Measurements from ENCODE around the gene MCMBP.

DNA sequence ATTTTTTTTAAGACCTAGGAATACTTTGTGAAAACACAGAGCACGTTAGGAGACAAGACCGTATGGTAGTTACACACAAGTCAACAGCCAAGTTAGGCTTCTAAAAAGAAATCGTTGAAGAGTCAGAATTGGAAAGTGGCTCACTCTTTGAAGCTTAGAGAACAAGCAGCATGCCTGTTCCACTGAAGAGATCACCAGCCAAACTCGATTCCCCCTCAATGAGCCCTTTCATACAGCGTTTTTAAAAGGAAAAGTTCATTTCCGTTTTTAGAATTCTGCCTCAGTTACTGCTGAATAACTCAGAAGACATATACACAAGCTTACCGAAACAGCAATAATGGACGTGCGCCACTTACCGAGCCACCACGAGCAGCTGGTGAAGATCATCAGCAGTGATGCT is 41.0 kb downstream of the MCMBP start:
- TF ChIP-seq EP300 (IDR thresholded peaks at IDR 0.05; ENCODE audit: borderline replicate concordance) (no peak), ZBTB7A (IDR thresholded peaks at IDR 0.05; ENCODE audit: low read depth) (no peak), FOXM1 (IDR thresholded peaks at IDR 0.05; ENCODE audit: borderline replicate concordance, low read depth) (no peak), TAF1 (IDR thresholded peaks at IDR 0.05; ENCODE audit: low read depth) (no peak), CEBPB (IDR thresholded peaks at IDR 0.05) (no peak)
- TF ChIP-seq, protein P1, sequence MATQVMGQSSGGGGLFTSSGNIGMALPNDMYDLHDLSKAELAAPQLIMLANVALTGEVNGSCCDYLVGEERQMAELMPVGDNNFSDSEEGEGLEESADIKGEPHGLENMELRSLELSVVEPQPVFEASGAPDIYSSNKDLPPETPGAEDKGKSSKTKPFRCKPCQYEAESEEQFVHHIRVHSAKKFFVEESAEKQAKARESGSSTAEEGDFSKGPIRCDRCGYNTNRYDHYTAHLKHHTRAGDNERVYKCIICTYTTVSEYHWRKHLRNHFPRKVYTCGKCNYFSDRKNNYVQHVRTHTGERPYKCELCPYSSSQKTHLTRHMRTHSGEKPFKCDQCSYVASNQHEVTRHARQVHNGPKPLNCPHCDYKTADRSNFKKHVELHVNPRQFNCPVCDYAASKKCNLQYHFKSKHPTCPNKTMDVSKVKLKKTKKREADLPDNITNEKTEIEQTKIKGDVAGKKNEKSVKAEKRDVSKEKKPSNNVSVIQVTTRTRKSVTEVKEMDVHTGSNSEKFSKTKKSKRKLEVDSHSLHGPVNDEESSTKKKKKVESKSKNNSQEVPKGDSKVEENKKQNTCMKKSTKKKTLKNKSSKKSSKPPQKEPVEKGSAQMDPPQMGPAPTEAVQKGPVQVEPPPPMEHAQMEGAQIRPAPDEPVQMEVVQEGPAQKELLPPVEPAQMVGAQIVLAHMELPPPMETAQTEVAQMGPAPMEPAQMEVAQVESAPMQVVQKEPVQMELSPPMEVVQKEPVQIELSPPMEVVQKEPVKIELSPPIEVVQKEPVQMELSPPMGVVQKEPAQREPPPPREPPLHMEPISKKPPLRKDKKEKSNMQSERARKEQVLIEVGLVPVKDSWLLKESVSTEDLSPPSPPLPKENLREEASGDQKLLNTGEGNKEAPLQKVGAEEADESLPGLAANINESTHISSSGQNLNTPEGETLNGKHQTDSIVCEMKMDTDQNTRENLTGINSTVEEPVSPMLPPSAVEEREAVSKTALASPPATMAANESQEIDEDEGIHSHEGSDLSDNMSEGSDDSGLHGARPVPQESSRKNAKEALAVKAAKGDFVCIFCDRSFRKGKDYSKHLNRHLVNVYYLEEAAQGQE (IDR thresholded peaks at IDR 0.05; ENCODE audit: low read depth): no peak
- TF ChIP-seq, protein P2, sequence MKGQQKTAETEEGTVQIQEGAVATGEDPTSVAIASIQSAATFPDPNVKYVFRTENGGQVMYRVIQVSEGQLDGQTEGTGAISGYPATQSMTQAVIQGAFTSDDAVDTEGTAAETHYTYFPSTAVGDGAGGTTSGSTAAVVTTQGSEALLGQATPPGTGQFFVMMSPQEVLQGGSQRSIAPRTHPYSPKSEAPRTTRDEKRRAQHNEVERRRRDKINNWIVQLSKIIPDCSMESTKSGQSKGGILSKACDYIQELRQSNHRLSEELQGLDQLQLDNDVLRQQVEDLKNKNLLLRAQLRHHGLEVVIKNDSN (IDR thresholded peaks at IDR 0.05): no peak
- TF ChIP-seq, protein P3, sequence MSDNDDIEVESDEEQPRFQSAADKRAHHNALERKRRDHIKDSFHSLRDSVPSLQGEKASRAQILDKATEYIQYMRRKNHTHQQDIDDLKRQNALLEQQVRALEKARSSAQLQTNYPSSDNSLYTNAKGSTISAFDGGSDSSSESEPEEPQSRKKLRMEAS (IDR thresholded peaks at IDR 0.05): no peak
